Immature natural killer cell (primary cell): ENCODE data around the gene KCNQ1. TPM values are rescaled to one million over a fixed set of nuclear protein-coding genes. Genes with fewer than 3 reads are reported as not detected.
"Not testable (repeated sequence)": the region's sequence is repeated elsewhere in the genome, so short reads cannot be mapped to it uniquely, and the experiment has no call there.

ENCODE experiments used
- DNase-seq, 3 donors: peaks; one replicate each; pipeline ENCODE4 v3.0.0; 2022; ENCODE audit warnings: mixed read lengths in 1 of 3
- H3K27ac Mint-ChIP-seq, 6 donors: one replicate each; pipeline ENCODE4 v1.8.0; 2020; ENCODE audit warnings: mixed read lengths in 6 of 6, mild to moderate bottlenecking in 5 of 6, inconsistent platforms in 4 of 6, moderate library complexity in 3 of 6
- H3K27me3 Mint-ChIP-seq, 3 donors: one replicate each; pipeline ENCODE4 v1.8.0; 2020 to 2021; ENCODE audit warnings: low read depth in 3 of 3, mild to moderate bottlenecking in 3 of 3, mixed read lengths in 3 of 3, moderate library complexity in 3 of 3, inconsistent platforms in 1 of 3
- H3K36me3 Mint-ChIP-seq, 3 donors: one replicate each; pipeline ENCODE4 v1.8.0; 2020; ENCODE audit warnings: mixed read lengths in 3 of 3, inconsistent platforms in 2 of 3, mild to moderate bottlenecking in 2 of 3
- H3K4me1 Mint-ChIP-seq, 2 donors: one replicate each; pipeline ENCODE4 v1.8.0; 2020; ENCODE audit warnings: inconsistent platforms in 2 of 2, mild to moderate bottlenecking in 2 of 2, mixed read lengths in 2 of 2, moderate library complexity in 1 of 2
- H3K4me3 Mint-ChIP-seq, 5 donors: one replicate each; pipeline ENCODE4 v1.8.0; 2020; ENCODE audit warnings: mild to moderate bottlenecking in 5 of 5, mixed read lengths in 5 of 5, inconsistent platforms in 3 of 5, moderate library complexity in 3 of 5
- H3K9me3 Mint-ChIP-seq, 6 donors: one replicate each; pipeline ENCODE4 v1.8.0; 2020; ENCODE audit warnings: mild to moderate bottlenecking in 6 of 6, mixed read lengths in 6 of 6, inconsistent platforms in 4 of 6, moderate library complexity in 3 of 6
- polyA plus RNA-seq, 3 donors: library from polyadenylated mRNA; unstranded; fragments of 300-500 nt; fragmentation: Illumina TruSeq; gene quantifications; one replicate each; pipeline ENCODE4 v1.2.3, GENCODE V29; 2021

Gene KCNQ1
- polyA plus RNA-seq, 3 donors from 2014 or later = 0.13 to 1.1 (median 0.73) TPM

DNA sequence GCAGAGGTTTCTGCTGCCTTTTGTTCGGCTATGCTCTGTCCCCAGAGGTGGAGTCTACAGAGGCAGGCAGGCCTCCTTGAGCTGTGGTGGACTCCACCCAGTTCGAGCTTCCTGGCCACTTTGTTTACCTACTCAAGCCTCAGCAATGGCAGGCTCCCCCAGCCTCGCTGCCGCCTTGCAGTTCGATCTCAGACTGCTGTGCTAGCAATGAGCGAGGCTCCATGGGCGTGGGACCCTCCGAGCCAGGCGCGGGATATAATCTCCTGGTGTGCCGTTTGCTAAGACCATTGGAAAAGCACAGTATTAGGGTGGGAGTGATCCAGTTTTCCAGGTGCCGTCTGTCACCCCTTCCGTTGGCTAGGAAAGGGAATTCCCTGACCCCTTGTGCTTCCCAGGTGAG is 195.0 kb downstream of the KCNQ1 start:
- peaks cover 21 to 60% (median 52%) of the 10 kb centered on the region in 6 donors for H3K9me3 Mint-ChIP-seq
- H3K4me3 Mint-ChIP-seq, H3K36me3 Mint-ChIP-seq, DNase-seq, H3K4me1 Mint-ChIP-seq, H3K27ac Mint-ChIP-seq: not testable (repeated sequence)
- peaks cover 5 to 12% (median 9%) of the 10 kb centered on the region in 3 donors for H3K27me3 Mint-ChIP-seq

DNA sequence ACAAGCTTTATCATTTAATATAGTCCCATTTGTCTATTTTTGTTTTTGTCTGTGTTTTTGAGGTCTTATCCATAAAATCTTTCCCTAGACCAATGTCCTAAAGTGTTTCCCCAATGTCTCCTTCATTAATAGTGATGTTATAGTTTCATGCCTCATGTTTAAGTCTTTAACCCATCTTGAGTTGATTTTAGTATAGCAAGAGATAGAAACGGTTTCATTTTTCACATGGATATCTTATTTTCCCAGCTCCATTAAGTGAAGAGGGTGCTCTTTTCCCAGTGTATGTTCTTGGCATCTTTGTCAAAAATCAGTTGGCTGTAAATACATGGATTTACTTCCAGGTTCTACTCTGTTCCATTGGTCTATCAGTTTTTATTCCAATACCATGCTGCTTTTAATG is 196.8 kb downstream of the KCNQ1 start:
- Mint-ChIP-seq H3K4me1 (no peaks in the 10 kb centered on the region), H3K4me3 (no peak overlapping the region), H3K27ac (no peak overlapping the region), H3K36me3 (peaks cover 0 to 9% (median 0%) of the 10 kb centered on the region in 3 donors), H3K27me3 (peaks cover 5 to 12% (median 8%) of the 10 kb centered on the region in 3 donors), H3K9me3 (peaks cover 19 to 76% (median 48%) of the 10 kb centered on the region in 6 donors)
- DNase-seq = no peak

DNA sequence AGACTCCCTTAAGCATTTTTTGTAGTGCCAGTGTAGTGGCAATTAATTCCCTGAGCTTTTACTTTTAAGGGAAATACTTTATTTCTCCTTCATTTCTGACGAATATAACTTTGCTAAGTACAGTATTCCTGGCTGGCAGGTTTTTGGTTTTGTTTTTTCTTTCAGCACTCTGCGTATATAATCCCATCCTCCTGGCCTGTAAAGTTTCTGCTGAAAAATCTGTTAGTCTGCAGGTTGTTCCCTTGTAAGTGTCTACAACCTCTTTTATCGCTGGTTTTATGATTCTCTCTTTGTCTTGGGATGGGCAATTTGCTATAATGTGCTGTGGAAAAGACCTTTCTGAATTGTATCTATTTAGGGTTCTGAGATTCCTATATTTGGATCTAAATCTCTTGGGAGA is 198.9 kb downstream of the KCNQ1 start:
- Mint-ChIP-seq H3K27ac (no peak overlapping the region), H3K36me3 (peaks cover 0 to 9% (median 0%) of the 10 kb centered on the region in 3 donors), H3K4me1 (no peaks in the 10 kb centered on the region), H3K4me3 (no peak overlapping the region), H3K9me3 (peaks cover 22 to 83% (median 48%) of the 10 kb centered on the region in 6 donors), H3K27me3 (peaks cover 1 to 14% (median 9%) of the 10 kb centered on the region in 3 donors)
- no peak for DNase-seq

DNA sequence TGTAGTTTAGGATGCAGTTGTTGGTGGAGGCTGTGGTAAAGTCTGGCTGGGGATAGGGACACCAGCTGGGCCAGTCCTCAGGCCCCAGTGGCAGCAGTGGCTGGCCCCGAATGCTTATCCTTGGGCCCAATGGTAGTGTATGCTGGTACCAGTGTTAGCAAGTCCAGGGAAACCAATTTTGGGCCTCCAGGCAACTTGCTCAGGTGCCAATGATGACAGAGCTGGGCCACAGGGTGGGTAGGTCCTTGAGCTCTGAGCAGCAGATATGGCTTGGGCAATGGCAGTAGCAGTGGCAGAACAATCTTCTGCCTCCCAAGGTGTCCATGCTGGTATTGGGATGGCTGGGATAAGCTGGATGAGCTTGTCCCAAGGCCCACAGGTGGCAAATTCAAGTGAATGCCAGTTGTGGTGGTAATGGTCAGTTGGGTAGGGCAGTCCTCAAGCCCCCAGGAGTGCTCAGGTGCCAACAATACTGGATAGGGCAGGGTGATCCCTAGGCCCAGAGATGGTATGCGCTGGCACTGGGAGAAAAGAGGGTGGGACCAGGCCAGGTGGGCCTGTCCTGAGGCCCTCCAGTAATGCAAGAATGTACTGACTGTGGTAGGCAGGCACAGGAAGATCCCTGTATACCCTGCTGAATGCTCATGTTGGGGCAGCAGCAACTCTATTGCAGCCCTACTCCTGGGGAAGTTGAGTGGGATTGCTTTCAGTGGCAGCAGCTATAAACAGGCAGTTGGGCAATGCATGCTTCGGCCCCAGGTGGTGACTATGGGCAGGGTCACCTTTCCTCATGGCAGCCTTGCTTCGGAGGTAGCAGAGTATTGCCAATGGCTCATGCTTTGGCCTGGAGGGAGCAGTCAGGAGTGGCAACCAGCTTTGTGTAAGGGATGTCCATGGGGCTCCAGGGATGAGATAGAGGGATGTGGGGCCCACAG is 200.3 kb downstream of the KCNQ1 start:
- Mint-ChIP-seq H3K4me3 (no peak overlapping the region), H3K27me3 (peaks cover 4 to 12% (median 10%) of the 10 kb centered on the region in 3 donors), H3K27ac (no peak overlapping the region), H3K9me3 (peaks cover 32 to 97% (median 55%) of the 10 kb centered on the region in 6 donors), H3K4me1 (no peaks in the 10 kb centered on the region), H3K36me3 (peaks cover 3 to 18% (median 6%) of the 10 kb centered on the region in 3 donors)
- no peak for DNase-seq

DNA sequence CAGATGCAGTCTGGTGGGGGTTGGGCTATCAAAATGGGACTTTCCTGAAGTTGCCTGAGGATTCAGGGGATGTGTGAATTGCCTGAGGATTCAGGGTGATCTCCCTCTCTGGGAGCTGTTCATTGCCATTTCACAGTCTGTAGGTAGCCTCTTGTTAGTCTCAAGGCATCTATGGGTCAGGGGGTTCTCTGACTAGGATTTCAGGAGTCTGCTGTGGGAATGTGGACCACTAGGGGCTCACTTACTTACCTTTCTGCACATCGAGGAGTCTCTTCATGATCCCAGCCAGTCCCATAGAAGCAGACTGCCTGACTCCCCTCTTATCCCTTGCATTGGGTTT is 200.9 kb downstream of the KCNQ1 start:
- peaks cover 4 to 11% (median 10%) of the 10 kb centered on the region in 3 donors for H3K27me3 Mint-ChIP-seq
- peaks cover 33 to 97% (median 57%) of the 10 kb centered on the region in 6 donors for H3K9me3 Mint-ChIP-seq
- no peak for DNase-seq
- no peaks in the 10 kb centered on the region for H3K4me1 Mint-ChIP-seq
- no peak overlapping the region for H3K27ac Mint-ChIP-seq
- no peak overlapping the region for H3K4me3 Mint-ChIP-seq
- H3K36me3 Mint-ChIP-seq = peaks cover 4 to 23% (median 7%) of the 10 kb centered on the region in 3 donors

DNA sequence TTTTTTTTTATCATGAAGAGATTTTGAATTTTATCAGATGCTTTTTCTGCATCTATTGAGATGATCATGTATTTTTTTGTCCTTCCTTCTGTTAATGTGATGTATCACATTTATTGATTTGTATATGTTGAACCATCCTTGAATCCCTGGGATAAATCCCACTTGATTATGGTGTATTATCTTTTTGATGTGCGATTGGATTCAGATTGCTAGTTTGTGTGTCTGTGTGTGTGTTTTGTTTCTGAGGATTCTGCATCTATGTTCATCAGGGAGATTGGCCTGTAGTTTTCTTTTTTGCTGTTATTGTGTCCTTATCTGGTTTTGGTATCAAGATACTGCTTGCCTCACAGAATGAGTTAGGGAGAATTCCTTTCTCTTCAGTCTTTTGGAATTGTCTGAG is 202.4 kb downstream of the KCNQ1 start:
- Mint-ChIP-seq H3K4me1 (no peaks in the 10 kb centered on the region), H3K9me3 (peaks cover 32 to 87% (median 54%) of the 10 kb centered on the region in 6 donors), H3K27ac (no peak overlapping the region), H3K27me3 (peaks cover 7 to 11% (median 10%) of the 10 kb centered on the region in 3 donors), H3K4me3 (no peak overlapping the region), H3K36me3 (peaks cover 7 to 26% (median 11%) of the 10 kb centered on the region in 3 donors)
- DNase-seq = no peak

DNA sequence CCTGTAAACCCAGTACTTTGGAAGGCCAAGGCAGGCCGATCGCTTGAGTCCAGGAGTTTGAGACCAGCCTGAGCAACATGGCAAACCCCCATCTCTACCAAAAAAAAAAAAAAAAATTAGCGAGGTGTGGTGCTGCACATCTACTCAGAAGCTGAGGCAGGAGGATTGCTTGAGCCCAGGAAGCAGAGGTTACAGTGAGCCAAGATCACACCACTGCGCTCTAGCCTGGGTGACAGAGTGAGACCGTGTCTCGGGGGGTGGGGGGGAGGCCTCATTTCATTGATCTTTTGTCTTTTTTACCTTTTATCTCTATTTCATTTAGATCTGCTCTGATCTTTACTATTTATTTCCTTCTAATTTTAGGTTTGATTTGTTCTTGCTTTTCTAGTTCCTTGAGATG is 203.1 kb downstream of the KCNQ1 start:
- Mint-ChIP-seq H3K4me1 (no peaks in the 10 kb centered on the region), H3K9me3 (peaks cover 32 to 79% (median 54%) of the 10 kb centered on the region in 6 donors), H3K36me3 (peaks cover 11 to 26% (median 11%) of the 10 kb centered on the region in 3 donors)

DNA sequence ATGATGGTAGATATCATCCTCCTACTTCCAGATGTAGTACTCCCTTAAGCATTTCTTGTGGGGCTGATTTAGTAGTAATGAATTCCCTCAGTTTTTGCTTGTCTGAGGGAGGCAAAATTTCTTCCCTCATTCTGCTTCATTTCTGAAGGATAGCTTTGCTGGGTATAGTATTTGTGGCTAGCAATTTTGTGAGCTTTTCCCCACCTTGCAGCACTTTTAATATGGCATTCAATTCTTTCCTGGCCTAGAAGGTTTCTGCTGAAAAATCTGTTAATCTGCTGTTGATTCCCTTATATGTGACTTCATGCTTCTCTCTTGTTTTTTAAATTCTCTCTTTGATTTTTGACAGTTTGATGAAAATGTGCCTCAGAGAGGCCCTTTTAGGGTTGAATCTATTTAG is 204.6 kb downstream of the KCNQ1 start:
- DNase-seq = no peak
- H3K36me3 Mint-ChIP-seq = peaks cover 11 to 19% (median 11%) of the 10 kb centered on the region in 3 donors
- H3K27me3 Mint-ChIP-seq = peaks cover 8 to 9% (median 9%) of the 10 kb centered on the region in 3 donors
- H3K4me1 Mint-ChIP-seq = no peaks in the 10 kb centered on the region
- H3K27ac Mint-ChIP-seq = no peak overlapping the region
- no peak overlapping the region for H3K4me3 Mint-ChIP-seq
- peaks cover 17 to 65% (median 42%) of the 10 kb centered on the region in 6 donors for H3K9me3 Mint-ChIP-seq

More for the DNA sequence above, 203.1 kb downstream of the KCNQ1 start:
- Mint-ChIP-seq H3K27ac (no peak overlapping the region), H3K27me3 (peaks cover 7 to 10% (median 8%) of the 10 kb centered on the region in 3 donors), H3K4me3 (no peak overlapping the region)
- DNase-seq = no peak

DNA sequence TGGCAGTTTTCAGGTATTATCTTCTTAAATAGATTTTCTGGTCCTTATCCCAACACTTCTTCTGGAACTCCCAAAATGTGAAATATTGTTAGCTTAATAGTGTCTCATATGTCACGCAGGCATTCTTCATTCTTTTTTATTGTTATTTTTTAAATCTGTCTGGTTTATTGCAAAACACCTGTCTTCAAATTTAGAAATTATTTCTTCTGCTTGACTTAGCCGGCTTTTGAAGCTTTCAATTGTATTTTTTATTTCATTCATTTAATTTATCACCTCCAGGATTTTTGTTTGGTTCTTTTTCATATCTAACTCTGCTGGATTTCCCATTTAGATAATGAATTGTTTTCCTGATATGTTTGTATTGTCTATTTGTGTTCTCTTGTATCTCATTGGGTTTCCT is 205.0 kb downstream of the KCNQ1 start:
- Mint-ChIP-seq H3K4me3 (no peak overlapping the region), H3K36me3 (peaks cover 11 to 17% (median 11%) of the 10 kb centered on the region in 3 donors), H3K9me3 (peaks cover 17 to 60% (median 40%) of the 10 kb centered on the region in 6 donors)

DNA sequence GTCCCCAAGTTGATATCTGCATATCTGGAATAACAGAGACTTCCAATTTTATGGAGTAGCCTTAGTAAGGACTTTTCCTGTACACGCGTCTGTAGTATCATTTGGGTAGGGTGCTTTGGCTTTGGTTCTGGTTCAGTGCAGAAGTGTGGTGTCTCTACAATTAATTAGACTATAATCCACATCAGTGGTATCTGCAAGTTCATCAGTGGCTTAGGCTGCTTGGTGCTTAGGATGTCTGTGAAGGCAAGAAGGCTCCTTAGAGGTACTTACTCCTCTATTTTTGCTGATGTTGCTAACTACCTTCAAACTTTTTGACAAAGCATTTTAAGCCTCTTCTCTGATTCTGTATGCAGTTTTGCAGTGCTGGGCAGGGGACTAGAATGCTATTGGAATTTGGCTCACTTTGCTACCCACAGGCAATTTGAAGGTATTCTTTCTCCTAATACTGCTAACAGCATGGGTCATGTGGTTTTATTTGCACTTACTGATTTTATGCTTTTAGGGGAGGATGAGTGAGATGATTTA is 205.6 kb downstream of the KCNQ1 start:
- no peak for DNase-seq
- Mint-ChIP-seq H3K27me3 (peaks cover 8 to 12% (median 9%) of the 10 kb centered on the region in 3 donors), H3K27ac (no peak overlapping the region), H3K4me1 (no peaks in the 10 kb centered on the region), H3K36me3 (peaks cover 11 to 17% (median 11%) of the 10 kb centered on the region in 3 donors), H3K9me3 (peaks cover 17 to 58% (median 39%) of the 10 kb centered on the region in 6 donors), H3K4me3 (no peak overlapping the region)

More for the DNA sequence above, 205.0 kb downstream of the KCNQ1 start:
- Mint-ChIP-seq H3K27me3 (peaks cover 8 to 12% (median 9%) of the 10 kb centered on the region in 3 donors), H3K4me1 (no peaks in the 10 kb centered on the region), H3K27ac (no peak overlapping the region)
- DNase-seq = no peak

DNA sequence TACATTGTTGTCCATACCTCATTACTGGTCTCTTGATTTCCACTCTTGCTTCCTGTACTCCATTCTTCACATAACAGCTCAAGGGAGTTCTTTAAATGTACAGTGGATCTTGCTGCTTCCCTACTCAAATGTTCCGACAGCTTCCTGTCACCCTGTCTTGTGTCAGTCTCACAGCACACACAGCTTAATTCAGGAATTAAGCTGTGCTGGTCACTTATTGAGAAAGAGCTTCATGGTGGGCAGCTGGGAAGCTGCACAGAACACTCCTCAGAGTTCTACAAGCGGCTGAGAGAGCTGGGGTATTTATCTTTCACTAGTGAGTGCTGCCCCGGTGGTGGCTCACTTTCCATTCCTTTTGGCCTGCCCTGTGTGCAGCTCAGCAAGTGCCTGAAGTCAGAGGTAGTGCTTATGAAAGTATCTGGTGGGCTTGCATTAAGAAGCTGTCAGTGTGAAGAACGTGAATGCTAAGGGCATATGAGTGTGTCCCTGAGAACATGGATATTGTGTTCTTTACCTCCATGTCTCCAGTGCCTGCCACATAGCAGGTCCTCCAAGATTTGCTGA is 206.3 kb downstream of the KCNQ1 start:
- peaks cover 17 to 50% (median 39%) of the 10 kb centered on the region in 6 donors for H3K9me3 Mint-ChIP-seq

DNA sequence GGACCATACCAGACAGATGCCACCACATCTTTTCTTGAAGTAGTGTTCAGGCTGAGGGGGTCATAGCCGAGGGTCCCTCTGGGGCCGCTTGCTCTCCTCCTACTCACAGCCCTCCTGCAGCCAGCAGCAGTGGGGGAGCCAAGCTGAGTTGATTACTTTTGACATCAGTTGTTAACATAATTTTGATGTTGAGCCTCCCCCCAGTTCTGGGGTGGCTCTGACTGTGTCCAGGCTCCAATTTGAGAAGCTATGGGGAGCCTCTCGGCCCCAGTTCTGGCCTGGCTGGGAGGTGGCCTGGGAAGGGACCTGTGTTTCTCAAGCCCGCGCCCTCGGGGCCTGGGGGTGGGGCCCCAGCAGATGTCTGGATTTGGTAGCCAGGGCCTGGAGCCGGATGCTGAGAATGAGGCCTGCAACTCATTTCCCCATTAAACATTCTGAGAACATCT is 207.0 kb downstream of the KCNQ1 start:
- Mint-ChIP-seq H3K27ac (no peak overlapping the region), H3K36me3 (peaks cover 11 to 17% (median 11%) of the 10 kb centered on the region in 3 donors), H3K4me3 (no peak overlapping the region), H3K9me3 (peaks cover 17 to 47% (median 38%) of the 10 kb centered on the region in 6 donors), H3K4me1 (no peaks in the 10 kb centered on the region), H3K27me3 (peaks cover 11 to 12% (median 12%) of the 10 kb centered on the region in 3 donors)
- no peak for DNase-seq

More for the DNA sequence above, 206.3 kb downstream of the KCNQ1 start:
- H3K4me3 Mint-ChIP-seq = no peak overlapping the region
- no peak overlapping the region for H3K27ac Mint-ChIP-seq
- no peak for DNase-seq
- peaks cover 11 to 17% (median 11%) of the 10 kb centered on the region in 3 donors for H3K36me3 Mint-ChIP-seq
- no peaks in the 10 kb centered on the region for H3K4me1 Mint-ChIP-seq
- peaks cover 9 to 12% (median 10%) of the 10 kb centered on the region in 3 donors for H3K27me3 Mint-ChIP-seq

DNA sequence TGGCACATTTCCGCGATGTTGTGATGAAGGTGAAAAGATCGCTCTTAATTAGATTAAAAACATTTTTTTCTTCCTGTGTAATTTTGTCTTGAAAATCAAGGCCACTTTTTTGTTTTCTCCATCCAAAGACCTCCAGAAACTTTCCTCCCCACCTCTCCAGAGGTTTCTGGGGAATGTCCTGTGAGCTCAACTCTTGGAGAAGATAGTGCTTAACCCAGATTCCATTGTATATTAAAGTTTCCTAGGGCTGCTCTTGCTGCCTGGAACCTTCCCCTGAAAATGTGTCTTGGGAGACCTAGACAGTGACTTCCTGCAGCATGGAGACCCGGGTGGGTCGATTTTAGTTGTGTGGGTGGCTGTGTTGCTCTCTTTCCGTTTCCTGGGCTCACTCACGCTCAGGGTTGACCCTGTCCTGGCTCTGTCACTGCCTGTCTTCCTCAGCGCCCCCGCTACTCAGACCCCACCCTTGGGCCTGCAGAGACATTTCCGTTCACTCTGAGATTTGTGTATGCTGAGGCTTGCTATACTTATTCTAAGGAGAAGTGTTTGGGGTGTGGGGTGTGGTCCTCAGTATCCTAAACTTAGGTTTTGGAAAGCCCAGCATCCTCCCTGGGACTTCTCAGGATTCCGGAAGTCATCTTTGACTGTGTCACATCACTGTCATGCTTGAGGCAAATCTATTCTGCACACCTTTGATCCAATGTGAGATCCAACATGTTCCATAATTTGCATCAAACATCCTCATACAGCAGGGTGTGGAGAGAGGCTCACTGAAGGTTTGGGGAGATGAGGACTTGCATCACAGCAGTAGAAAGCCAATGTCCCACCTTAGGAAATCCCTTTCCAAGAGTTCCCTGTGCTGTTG is 207.8 kb downstream of the KCNQ1 start:
- Mint-ChIP-seq H3K4me1 (no peaks in the 10 kb centered on the region), H3K36me3 (peaks cover 11 to 17% (median 11%) of the 10 kb centered on the region in 3 donors), H3K9me3 (peaks cover 17 to 40% (median 32%) of the 10 kb centered on the region in 6 donors), H3K27me3 (peaks cover 10 to 13% (median 12%) of the 10 kb centered on the region in 3 donors), H3K4me3 (no peak overlapping the region), H3K27ac (no peak overlapping the region)
- DNase-seq = no peak
